DMS79 treated with DMSO at 0.1 percent for 48 hours (cell line): ENCODE measurements around the gene SLX4.

Source experiments
- DNase-seq: peaks from one replicate; lab custom pipeline; 2025; lab: John Stamatoyannopoulos, UW

SLX4 gene

GRCh38 chr16:3601614-3602319 is 9.6 kb downstream of the SLX4 start:
- DNase-seq, result no peak

GRCh38 chr16:3599922-3600321 is 11.5 kb downstream of the SLX4 start:
- DNase-seq, result no peak

- DNase-seq, result no peak
These were observed 12.3 kb downstream of the SLX4 start for GRCh38 chr16:3599121-3599520.

- DNase-seq, result no peak
These were observed 13.2 kb downstream of the SLX4 start for GRCh38 chr16:3598236-3598635.

- DNase-seq, result no peak
These were observed 13.7 kb downstream of the SLX4 start for GRCh38 chr16:3597676-3598075.

- DNase-seq, result no peak
These were observed 14.2 kb downstream of the SLX4 start for GRCh38 chr16:3597226-3597625.

- DNase-seq, result no peak
These were observed 15.1 kb downstream of the SLX4 start for GRCh38 chr16:3596101-3596861.

- DNase-seq, result no peak
These were observed 15.8 kb downstream of the SLX4 start for GRCh38 chr16:3595521-3596021.

GRCh38 chr16:3595110-3595486 is 16.3 kb downstream of the SLX4 start:
- DNase-seq, result no peak

GRCh38 chr16:3594316-3595109 is 16.9 kb downstream of the SLX4 start:
- DNase-seq, result no peak

GRCh38 chr16:3592559-3592958 is 18.8 kb downstream of the SLX4 start:
- no peak for DNase-seq

GRCh38 chr16:3591991-3592390 is 19.4 kb downstream of the SLX4 start:
- no peak for DNase-seq

GRCh38 chr16:3591436-3591803 is 20.0 kb downstream of the SLX4 start:
- DNase-seq, result no peak

GRCh38 chr16:3590736-3591435 is 20.5 kb downstream of the SLX4 start:
- DNase-seq, result no peak

GRCh38 chr16:3589991-3590701 is 21.3 kb downstream of the SLX4 start:
- no peak for DNase-seq

GRCh38 chr16:3589441-3589921 is 21.9 kb downstream of the SLX4 start:
- DNase-seq, result no peak

- DNase-seq, result no peak
These were observed 22.4 kb downstream of the SLX4 start for GRCh38 chr16:3589001-3589400.

- DNase-seq, result no peak
These were observed 23.8 kb downstream of the SLX4 start for GRCh38 chr16:3587547-3588110.

- DNase-seq, result no peak
These were observed 27.0 kb downstream of the SLX4 start for GRCh38 chr16:3584412-3584811.

- no peak for DNase-seq
These were observed 27.9 kb downstream of the SLX4 start for GRCh38 chr16:3583303-3584038.
